Vagina (tissue), 2 donors: ENCODE results near the gene GTSE1.

Experiments
- CTCF ChIP-seq, 3 experiments: fragments of 450-650 bp in 2 of 3; fragments of 200-600 bp in 1 of 3; sonication (generic) in 1 of 3; IDR thresholded peaks; one replicate each; pipeline ENCODE4 v1.5.1; 2017 to 2019; ENCODE audit warnings: antibody characterized with exemption in 3 of 3, mild to moderate bottlenecking in 2 of 3, moderate library complexity in 2 of 3
- POLR2A ChIP-seq, 2 donors: fragments of 450-650 bp; IDR thresholded peaks; one replicate each; pipeline ENCODE4 v1.6.1; 2017; ENCODE audit warnings: antibody characterized with exemption in 2 of 2, mild to moderate bottlenecking in 2 of 2, moderate library complexity in 2 of 2

DNA sequence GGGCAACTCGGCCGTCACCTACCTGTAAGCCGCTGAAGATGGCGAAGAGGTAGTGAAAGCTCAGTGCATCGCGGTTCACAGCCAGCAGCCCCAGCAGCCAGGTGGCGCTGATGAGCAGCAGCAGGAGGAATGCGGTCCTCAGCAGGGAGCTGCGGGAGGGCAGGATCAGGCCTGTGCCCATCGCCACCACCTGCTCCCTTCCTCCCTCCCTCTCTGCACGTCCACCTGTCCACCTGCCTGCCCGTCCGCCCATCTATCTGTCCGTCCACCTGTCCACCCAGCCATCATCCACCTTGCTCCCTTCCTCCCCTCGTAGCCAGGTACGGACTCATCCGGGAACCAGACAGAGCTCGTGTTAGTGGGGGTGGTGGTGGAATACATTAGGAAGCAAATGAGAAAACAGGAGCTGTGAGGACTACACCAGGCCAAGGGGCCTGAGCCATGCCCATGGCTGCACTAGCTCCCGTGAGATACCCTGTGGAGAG lies 71.1 kb downstream of the GTSE1 start:
- TF ChIP-seq POLR2A (IDR thresholded peaks at IDR 0.05) (no peak), CTCF (IDR thresholded peaks at IDR 0.05) (peak; percentile 60 to 85 (median 67))
